Mucosa of descending colon (tissue), 3 donors: ENCODE results near the gene TRMT61A. TPM values are rescaled to one million over a fixed set of nuclear protein-coding genes. Genes with fewer than 3 reads are reported as not detected.

Experiments
- ATAC-seq: fragments of 200-7000 bp; cut with Tn5 transposase; one replicate; pipeline ENCODE4 v1.9.1; 2020; ENCODE audit warnings: mild to moderate bottlenecking, moderate library complexity
- DNase-seq, 3 donors: peaks; one replicate each; pipeline ENCODE4 v3.0.0-alpha.2; 2020
- H3K36me3 ChIP-seq: fragments of 200-600 bp; one replicate; pipeline ENCODE4 v1.8.0; 2021; ENCODE audit warnings: low read depth, mild to moderate bottlenecking
- H3K4me1 ChIP-seq: fragments of 200-600 bp; one replicate; pipeline ENCODE4 v1.8.0; 2021; ENCODE audit warnings: low read depth, mild to moderate bottlenecking
- H3K4me3 ChIP-seq: fragments of 200-600 bp; one replicate; pipeline ENCODE4 v1.8.0; 2021; ENCODE audit warnings: mild to moderate bottlenecking
- H3K9me3 ChIP-seq: fragments of 200-600 bp; one replicate; pipeline ENCODE4 v1.8.0; 2021; ENCODE audit warnings: mild to moderate bottlenecking
- CTCF ChIP-seq: fragments of 200-600 bp; IDR thresholded peaks from one replicate; pipeline ENCODE4 v1.8.0; 2022; ENCODE audit warnings: antibody characterized with exemption, mild to moderate bottlenecking
- intact Hi-C, 2 donors: fragments of 100-400 bp; cut with DNase I in 1 of 2; cut with micrococcal nuclease in 1 of 2; formaldehyde crosslinking; loops; one replicate each; pipeline versions ENCODE4 v1.11.0 to v1.11.1; 2022; cut with DNase I, micrococcal nuclease
- total RNA-seq, 3 donors: library from RNA; stranded (reverse); fragmentation: NEBNext Ultra II Directional in 2 of 3; extraction: Animal tissue kit (Norgen Biotek cat#: 25700) in 2 of 3; gene quantifications; one replicate each; pipeline versions ENCODE4 v1.2.1 to v1.2.4, GENCODE V29; 2021 to 2023
- donor health status: DM: no; HTN: no; CAD: no; lungs with moderate emphysema.
- donor health status: DM: no; HTN: no; CAD: no.
- donor health status: DM: no; HTN: yes; CAD: no.

TRMT61A gene
- total RNA-seq, 3 donors from 2014 or later = 10.2 to 23.7 (median 10.5) TPM

GRCh38 chr14:103534576-103535061 is 5.6 kb downstream of the TRMT61A start:
- Histone ChIP-seq H3K4me1 (peaks cover 20% of the 10 kb centered on the region), H3K9me3 (no peaks in the 10 kb centered on the region), H3K36me3 (no peaks in the 10 kb centered on the region), H3K4me3 (no peak overlapping the region)
- DNase-seq (peak in 2 of 3 donors; percentile 47 to 58), ATAC-seq (no peak)
- intact Hi-C loops = no loop called here
- TF ChIP-seq CTCF = no peak

GRCh38 chr14:103535081-103535890 is 6.3 kb downstream of the TRMT61A start:
- no peaks in the 10 kb centered on the region for H3K9me3 ChIP-seq
- peaks cover 19% of the 10 kb centered on the region for H3K4me1 ChIP-seq
- no peak overlapping the region for H3K4me3 ChIP-seq
- H3K36me3 ChIP-seq = no peaks in the 10 kb centered on the region
- intact Hi-C loops = no loop called here
- TF ChIP-seq CTCF = no peak
- DNase-seq (peak in 2 of 3 donors; percentile 39 to 55), ATAC-seq (no peak)

GRCh38 chr14:103535891-103536565 is 7.0 kb downstream of the TRMT61A start:
- Histone ChIP-seq H3K36me3 (no peaks in the 10 kb centered on the region), H3K4me3 (no peak overlapping the region), H3K9me3 (no peaks in the 10 kb centered on the region), H3K4me1 (peaks cover 24% of the 10 kb centered on the region)
- no peak for TF ChIP-seq CTCF
- DNase-seq (peak in 2 of 3 donors; percentile 20 to 31), ATAC-seq (no peak)
- intact Hi-C loops = no loop called here

- no peak for ATAC-seq
- no peaks in the 10 kb centered on the region for H3K9me3 ChIP-seq
- no peaks in the 10 kb centered on the region for H3K36me3 ChIP-seq
- no peak for TF ChIP-seq CTCF
- DNase-seq = peak in 2 of 3 donors; percentile 24 to 44
- no peak overlapping the region for H3K4me3 ChIP-seq
- peaks cover 31% of the 10 kb centered on the region for H3K4me1 ChIP-seq
- intact Hi-C loops = no loop called here
These were observed 7.7 kb downstream of the TRMT61A start for GRCh38 chr14:103536693-103537092.

GRCh38 chr14:103537175-103537990 is 8.4 kb downstream of the TRMT61A start:
- no peak for TF ChIP-seq CTCF
- no peak for ATAC-seq

More at GRCh38 chr14:103537175-103537990, 8.4 kb downstream of the TRMT61A start:
- Histone ChIP-seq H3K9me3 (no peaks in the 10 kb centered on the region), H3K4me3 (no peak overlapping the region), H3K4me1 (peaks cover 37% of the 10 kb centered on the region), H3K36me3 (no peaks in the 10 kb centered on the region)
- peak in 2 of 3 donors; percentile 27 to 40 for DNase-seq
- intact Hi-C loops = no loop called here
